ENCODE results near the gene ZNF652.

ZNF652 gene

GRCh38 chr17:49351572-49352140 lies 10.4 kb downstream of the ZNF652 start:
- no peak for DNase-seq (ENCODE audit: low read depth)
- no peak for TF ChIP-seq CTCF (IDR thresholded peaks at IDR 0.05; ENCODE audit: insufficient read depth, low read depth, low read length, missing control alignments)
- no peak overlapping the region for H3K4me3 ChIP-seq (ENCODE audit: low read length)

DNA sequence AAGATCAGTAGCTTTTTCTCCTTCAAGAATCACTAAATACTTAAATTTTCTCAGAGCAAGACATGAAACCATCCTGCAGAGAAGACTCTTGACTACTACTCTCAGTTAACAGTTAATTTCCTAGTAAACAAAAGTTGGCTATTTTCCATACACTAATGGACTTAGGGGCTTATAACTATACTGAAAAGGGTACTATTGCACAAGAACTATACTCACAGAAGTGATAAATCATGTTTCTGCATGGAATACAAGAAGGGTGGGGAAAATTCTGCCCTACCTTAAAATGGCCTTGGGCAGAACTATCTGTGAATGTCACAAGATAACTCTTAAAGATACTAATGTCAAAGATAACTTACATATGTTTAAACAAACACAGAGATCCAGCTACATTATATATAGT lies 12.5 kb downstream of the ZNF652 start:
- peak; percentile 21 for DNase-seq (ENCODE audit: low read depth)

DNA sequence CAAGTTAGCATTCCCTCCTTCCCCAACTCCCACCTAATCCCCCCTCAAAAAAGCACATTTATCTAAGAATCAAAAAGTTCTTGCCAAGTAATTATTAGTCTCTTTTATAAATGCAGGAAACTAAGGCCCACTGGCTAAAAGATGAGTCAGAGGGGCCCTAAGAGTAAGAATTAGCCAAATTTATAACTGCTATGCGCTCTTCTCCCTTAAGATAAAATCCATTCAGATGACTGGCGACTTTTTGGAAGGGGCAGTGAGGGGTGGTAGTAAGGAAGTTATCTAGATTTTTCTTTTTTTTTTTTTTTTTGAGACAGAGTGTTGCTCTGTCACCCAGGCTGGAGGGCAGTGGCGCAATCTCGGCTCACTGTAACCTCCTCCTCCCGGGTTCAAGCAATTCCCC lies 17.1 kb downstream of the ZNF652 start:
- no peak for TF ChIP-seq CTCF (IDR thresholded peaks at IDR 0.05; ENCODE audit: insufficient read depth, low read depth, low read length, missing control alignments)
- no peak for DNase-seq (ENCODE audit: low read depth)
- H3K4me3 ChIP-seq (ENCODE audit: low read length) = no peak overlapping the region

More for the DNA sequence above, 12.5 kb downstream of the ZNF652 start:
- TF ChIP-seq CTCF (IDR thresholded peaks at IDR 0.05; ENCODE audit: insufficient read depth, low read depth, low read length, missing control alignments) = no peak
- no peak overlapping the region for H3K4me3 ChIP-seq (ENCODE audit: low read length)

DNA sequence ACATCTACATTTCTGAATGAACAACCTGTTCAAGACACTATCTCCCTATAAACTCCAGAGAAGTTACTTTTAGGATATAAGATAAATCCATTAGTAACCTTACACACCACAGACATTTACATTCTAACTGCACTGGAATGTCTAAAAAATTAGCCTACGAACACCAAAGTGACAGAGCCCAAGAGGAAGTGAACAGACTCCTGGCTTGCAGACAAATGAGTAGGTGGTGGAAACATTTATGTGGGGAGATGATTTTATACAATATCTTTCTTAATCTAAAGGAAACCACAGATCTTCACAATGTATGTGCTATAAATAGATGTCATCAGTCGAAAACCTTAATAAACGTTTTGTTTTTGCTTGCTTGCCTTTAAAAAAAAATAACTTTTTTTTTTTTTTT lies 18.8 kb downstream of the ZNF652 start:
- no peak overlapping the region for H3K4me3 ChIP-seq (ENCODE audit: low read length)
- DNase-seq (ENCODE audit: low read depth) = peak; percentile 8
- TF ChIP-seq CTCF (IDR thresholded peaks at IDR 0.05; ENCODE audit: insufficient read depth, low read depth, low read length, missing control alignments) = no peak

DNA sequence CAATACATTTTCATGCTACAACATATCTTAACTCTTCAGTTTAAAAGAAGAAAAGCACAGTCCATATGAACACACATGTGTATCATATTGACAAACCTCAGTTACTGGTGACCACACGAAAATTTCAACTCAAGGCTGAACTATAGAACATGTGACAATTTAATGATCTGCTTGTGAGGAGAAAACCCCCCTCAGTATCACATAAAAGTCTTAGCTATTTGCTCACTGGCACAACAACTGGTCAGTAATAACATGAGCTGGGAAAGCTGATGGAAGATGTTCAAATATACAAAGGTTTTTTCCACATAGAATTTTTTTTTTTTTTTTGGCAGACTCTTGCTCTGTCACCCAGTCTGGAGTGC lies 19.5 kb downstream of the ZNF652 start:
- H3K4me3 ChIP-seq (ENCODE audit: low read length) = no peak overlapping the region
- DNase-seq (ENCODE audit: low read depth) = no peak
- TF ChIP-seq CTCF (IDR thresholded peaks at IDR 0.05; ENCODE audit: insufficient read depth, low read depth, low read length, missing control alignments) = no peak

GRCh38 chr17:49341356-49341755 lies 20.7 kb downstream of the ZNF652 start:
- no peak overlapping the region for H3K4me3 ChIP-seq (ENCODE audit: low read length)
- TF ChIP-seq CTCF (IDR thresholded peaks at IDR 0.05; ENCODE audit: insufficient read depth, low read depth, low read length, missing control alignments) = no peak
- no peak for DNase-seq (ENCODE audit: low read depth)

GRCh38 chr17:49339354-49339753 lies 22.7 kb downstream of the ZNF652 start:
- DNase-seq (ENCODE audit: low read depth) = no peak
- TF ChIP-seq CTCF (IDR thresholded peaks at IDR 0.05; ENCODE audit: insufficient read depth, low read depth, low read length, missing control alignments) = no peak
- H3K4me3 ChIP-seq (ENCODE audit: low read length) = no peak overlapping the region

Measured in epithelial cell of esophagus (primary cell).